Stimulated activated naive CD8-positive, alpha-beta T cell treated with anti-CD3 and anti-CD28 coated beads, Interleukin-15, amount 100 ng/mL, for 72 hours (primary cell): ENCODE data around the gene TRIM62.
A peak's percentile ranks its signal among the peaks of the same experiment; 100 is the strongest.
"Not testable (repeated sequence)": the region's sequence is repeated elsewhere in the genome, so short reads cannot be mapped to it uniquely, and the experiment has no call there.

Source experiments
- ATAC-seq: fragments of 150-1000 bp; cut with Tn5 transposase; 2 replicates; pipeline ENCODE4 v1.10.0; 2021; ENCODE audit warnings: mild to moderate bottlenecking, moderate library complexity
- DNase-seq, 2 donors: peaks; one replicate each; pipeline ENCODE4 v3.0.0; 2021 to 2022
- H3K27ac Mint-ChIP-seq, 2 donors: one replicate each; pipeline ENCODE4 v1.8.0; 2022; ENCODE audit warnings: mild to moderate bottlenecking in 2 of 2, mixed read lengths in 2 of 2, moderate library complexity in 2 of 2
- H3K27me3 Mint-ChIP-seq: one replicate; pipeline ENCODE4 v1.8.0; 2022; ENCODE audit warnings: mixed read lengths
- H3K4me1 Mint-ChIP-seq: one replicate; pipeline ENCODE4 v1.8.0; 2022; ENCODE audit warnings: mild to moderate bottlenecking, mixed read lengths
- H3K4me3 Mint-ChIP-seq, 2 donors: one replicate each; pipeline ENCODE4 v1.8.0; 2022; ENCODE audit warnings: mild to moderate bottlenecking in 2 of 2, mixed read lengths in 2 of 2, moderate library complexity in 1 of 2
- H3K9me3 Mint-ChIP-seq, 2 donors: one replicate each; pipeline ENCODE4 v1.8.0; 2022; ENCODE audit warnings: mixed read lengths in 2 of 2

TRIM62 gene

DNA sequence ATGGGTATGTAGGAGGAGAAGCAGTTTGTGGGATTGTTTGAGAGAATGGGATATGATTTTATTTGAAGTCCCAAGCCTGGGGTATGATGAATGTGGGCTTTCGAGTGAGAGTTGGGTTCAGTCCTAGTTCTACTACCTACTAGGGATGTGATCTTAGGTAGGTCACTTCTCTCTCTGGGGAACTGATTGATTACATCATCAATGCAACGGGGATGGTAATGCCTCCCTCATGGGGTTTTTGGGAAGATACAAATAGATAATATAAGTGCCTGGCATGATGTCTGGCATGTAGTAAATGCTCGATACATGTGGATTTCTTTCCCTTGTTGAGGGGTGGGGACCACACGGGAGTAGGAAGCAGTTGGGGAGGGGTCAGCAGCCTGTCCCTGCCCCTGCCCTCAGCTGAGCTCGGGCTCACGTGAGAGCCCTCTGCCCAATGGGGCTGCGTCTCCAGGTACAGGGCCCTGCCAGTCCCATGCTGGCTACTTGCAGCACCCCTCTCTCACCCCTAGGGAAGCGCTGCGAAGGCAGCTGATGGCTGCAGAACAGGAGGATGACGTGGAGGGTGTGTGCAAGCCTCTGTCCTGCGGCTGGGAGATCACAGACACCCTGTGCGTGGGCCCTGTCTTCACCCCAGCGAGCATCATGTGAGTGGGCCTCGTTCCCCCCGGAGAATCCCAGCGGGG lies 62.2 kb downstream of the TRIM62 start:
- ATAC-seq, result peak; percentile 33
- Mint-ChIP-seq H3K9me3 (no peaks in the 10 kb centered on the region), H3K4me1 (no peaks in the 10 kb centered on the region)

DNA sequence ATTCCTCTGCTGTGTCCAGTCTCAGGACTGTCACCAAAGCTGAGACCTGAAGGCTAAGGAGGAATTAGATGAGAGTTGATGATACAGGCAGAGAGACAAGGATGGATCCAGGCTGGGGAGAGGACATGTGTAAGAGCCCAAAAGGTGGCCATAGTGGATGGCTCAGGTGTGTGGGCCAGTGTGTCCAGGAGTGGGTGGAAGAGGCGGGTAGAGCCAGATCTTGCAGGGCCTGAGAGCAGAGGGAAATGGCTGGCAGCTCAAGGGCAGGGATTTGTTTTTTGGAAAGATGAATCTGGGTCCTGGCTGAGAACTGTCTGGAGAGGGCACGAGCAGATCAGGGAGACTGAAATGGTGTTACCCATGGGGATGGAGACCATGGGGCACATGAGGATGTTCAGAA lies 62.8 kb downstream of the TRIM62 start:
- ATAC-seq (no peak), DNase-seq (peak in 1 of 2 donors; percentile 3)
- H3K27ac Mint-ChIP-seq, result peak overlapping the region in 1 of 2 donors; percentile 45
- no peaks in the 10 kb centered on the region for H3K27me3 Mint-ChIP-seq
- H3K4me3 Mint-ChIP-seq, result no peak overlapping the region
- no peaks in the 10 kb centered on the region for H3K9me3 Mint-ChIP-seq
- no peaks in the 10 kb centered on the region for H3K4me1 Mint-ChIP-seq

More for the DNA sequence above, 62.2 kb downstream of the TRIM62 start:
- Mint-ChIP-seq H3K4me3 (no peak overlapping the region), H3K27me3 (no peaks in the 10 kb centered on the region), H3K27ac (no peak overlapping the region)
- DNase-seq, result no peak

DNA sequence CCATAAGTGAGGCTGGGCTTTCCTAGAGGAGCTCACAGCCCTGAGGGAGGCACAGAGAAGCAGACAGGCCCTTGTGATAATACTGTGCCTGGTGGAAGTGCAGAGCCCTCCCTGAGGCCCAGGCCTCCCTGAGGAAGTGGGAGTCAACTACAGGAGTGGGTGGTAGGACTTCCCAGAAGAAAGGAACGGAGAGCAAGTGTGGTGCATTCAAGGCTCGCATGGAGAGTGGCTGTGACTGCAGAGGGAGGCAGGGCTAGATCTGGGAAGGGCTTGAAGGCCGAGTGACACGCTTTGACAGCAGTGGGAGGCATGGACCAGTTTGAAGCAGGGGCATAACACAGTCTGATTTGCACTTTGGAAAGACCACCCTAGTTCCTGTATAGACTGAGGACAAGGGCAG lies 63.6 kb downstream of the TRIM62 start:
- H3K9me3 Mint-ChIP-seq, result no peaks in the 10 kb centered on the region
- H3K27ac Mint-ChIP-seq, result no peak overlapping the region
- H3K4me1 Mint-ChIP-seq, result no peaks in the 10 kb centered on the region
- DNase-seq, result peak in 1 of 2 donors; percentile 6
- no peaks in the 10 kb centered on the region for H3K27me3 Mint-ChIP-seq
- ATAC-seq, result no peak
- no peak overlapping the region for H3K4me3 Mint-ChIP-seq

- H3K9me3 Mint-ChIP-seq, result no peaks in the 10 kb centered on the region
- no peaks in the 10 kb centered on the region for H3K4me1 Mint-ChIP-seq
- no peaks in the 10 kb centered on the region for H3K27me3 Mint-ChIP-seq
- H3K4me3 Mint-ChIP-seq, result no peak overlapping the region
- no peak for ATAC-seq
- DNase-seq, result peak in 1 of 2 donors; percentile 4
- no peak overlapping the region for H3K27ac Mint-ChIP-seq
Observed at GRCh38 chr1:33117440-33118085, 64.3 kb downstream of the TRIM62 start.

DNA sequence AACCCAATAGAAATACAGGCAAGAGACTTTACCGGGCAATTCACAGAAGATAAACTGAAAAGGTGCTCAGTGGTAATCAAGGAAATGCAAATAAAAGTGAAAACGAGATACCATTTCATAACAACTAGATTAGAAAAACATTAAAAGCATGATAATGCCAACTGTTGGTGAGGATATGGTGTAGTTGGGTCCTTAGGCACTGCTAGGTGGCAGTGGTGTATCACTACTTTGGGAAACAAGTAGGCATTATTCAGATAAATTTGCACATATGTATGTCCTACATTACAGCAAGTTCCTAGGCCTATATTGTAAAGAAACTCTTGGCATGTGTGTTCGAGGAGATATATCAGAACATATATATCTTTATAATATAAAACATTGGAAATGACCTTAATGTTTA lies 69.9 kb downstream of the TRIM62 start:
- ATAC-seq, result peak; percentile 68
- Mint-ChIP-seq H3K4me3 (no peak overlapping the region), H3K27me3 (no peaks in the 10 kb centered on the region), H3K4me1 (no peaks in the 10 kb centered on the region), H3K9me3 (peaks cover 0 to 8% of the 10 kb centered on the region in 2 donors), H3K27ac (no peak overlapping the region)
- DNase-seq, result peak in 1 of 2 donors; percentile 6

- Mint-ChIP-seq H3K4me3 (no peak overlapping the region), H3K27ac (no peak overlapping the region), H3K9me3 (peaks cover 0 to 8% of the 10 kb centered on the region in 2 donors), H3K27me3 (no peaks in the 10 kb centered on the region), H3K4me1 (no peaks in the 10 kb centered on the region)
- ATAC-seq (no peak), DNase-seq (no peak)
Observed at GRCh38 chr1:33110477-33110876, 71.4 kb downstream of the TRIM62 start.

GRCh38 chr1:33100119-33100415 lies 81.8 kb downstream of the TRIM62 start:
- not testable (repeated sequence) for H3K27me3 Mint-ChIP-seq, H3K9me3 Mint-ChIP-seq, H3K4me3 Mint-ChIP-seq, DNase-seq, ATAC-seq
- Mint-ChIP-seq H3K27ac (peak overlapping the region in 1 of 2 donors; percentile 94), H3K4me1 (peaks cover 36% of the 10 kb centered on the region)

GRCh38 chr1:33099290-33100118 lies 82.3 kb downstream of the TRIM62 start:
- peaks cover 42% of the 10 kb centered on the region for H3K4me1 Mint-ChIP-seq
- DNase-seq (peak; percentile 77 to 89), ATAC-seq (peak; percentile 99)
- no peaks in the 10 kb centered on the region for H3K27me3 Mint-ChIP-seq
- peak overlapping the region; percentile 74 to 94 for H3K27ac Mint-ChIP-seq
- H3K4me3 Mint-ChIP-seq, result peak overlapping the region; percentile 71 to 85
- H3K9me3 Mint-ChIP-seq, result no peaks in the 10 kb centered on the region

- ATAC-seq, result no peak
- Mint-ChIP-seq H3K4me1 (peaks cover 43% of the 10 kb centered on the region), H3K9me3 (no peaks in the 10 kb centered on the region), H3K4me3 (peak overlapping the region; percentile 71 to 85), H3K27ac (peak overlapping the region; percentile 45 to 79), H3K27me3 (no peaks in the 10 kb centered on the region)
- DNase-seq, result no peak
Observed at GRCh38 chr1:33098371-33098770, 83.5 kb downstream of the TRIM62 start.

DNA sequence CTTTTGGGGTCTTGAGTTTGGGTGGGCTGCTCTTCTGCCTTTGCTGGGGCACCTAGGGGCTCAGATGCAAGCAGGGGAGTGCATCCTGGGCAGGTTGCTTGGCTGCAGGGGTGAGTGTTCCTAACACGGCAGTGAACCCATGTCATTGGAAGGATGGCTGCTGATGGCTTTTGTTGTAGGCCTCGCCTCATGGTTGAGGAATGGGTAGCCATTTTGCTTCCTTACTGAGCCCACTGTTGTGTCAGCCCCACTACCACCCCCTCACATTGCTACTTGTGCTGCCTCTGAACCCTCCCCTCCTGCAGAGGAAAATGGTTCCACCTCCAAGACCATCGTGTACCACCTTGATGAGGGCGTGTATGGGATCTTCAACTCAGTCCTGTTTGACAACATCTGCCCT lies 84.1 kb downstream of the TRIM62 start:
- DNase-seq, result no peak
- no peaks in the 10 kb centered on the region for H3K27me3 Mint-ChIP-seq
- H3K9me3 Mint-ChIP-seq, result no peaks in the 10 kb centered on the region
- H3K4me3 Mint-ChIP-seq, result no peak overlapping the region
- H3K27ac Mint-ChIP-seq, result peak overlapping the region in 1 of 2 donors; percentile 45
- peaks cover 43% of the 10 kb centered on the region for H3K4me1 Mint-ChIP-seq
- ATAC-seq, result no peak

DNA sequence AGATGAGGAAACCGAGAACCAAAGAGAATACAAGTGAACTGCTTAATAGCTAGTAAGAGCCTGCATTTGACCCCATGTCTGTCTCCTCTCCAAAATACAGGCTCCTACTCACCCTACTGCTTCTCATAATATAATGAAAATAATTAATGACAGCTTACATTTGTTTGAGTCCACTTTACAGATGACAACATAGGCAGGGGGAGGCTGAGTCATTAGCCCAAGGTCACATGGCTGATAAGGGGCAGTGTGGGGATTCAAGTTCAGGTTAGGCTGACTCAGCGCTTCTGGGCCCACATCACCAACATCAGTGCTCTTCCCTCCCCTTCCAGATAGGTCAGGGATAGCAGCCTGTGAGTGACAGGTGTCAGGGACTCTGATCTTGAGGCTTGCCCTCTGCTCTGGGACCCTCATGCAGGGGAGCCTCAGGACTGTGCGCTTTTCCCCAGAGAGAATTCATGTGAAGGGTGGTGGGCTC lies 84.7 kb downstream of the TRIM62 start:
- no peaks in the 10 kb centered on the region for H3K9me3 Mint-ChIP-seq
- no peak overlapping the region for H3K27ac Mint-ChIP-seq
- no peak overlapping the region for H3K4me3 Mint-ChIP-seq
- peaks cover 43% of the 10 kb centered on the region for H3K4me1 Mint-ChIP-seq
- no peak for DNase-seq
- H3K27me3 Mint-ChIP-seq, result no peaks in the 10 kb centered on the region
- no peak for ATAC-seq

- Mint-ChIP-seq H3K4me1 (peaks cover 43% of the 10 kb centered on the region), H3K4me3 (no peak overlapping the region), H3K9me3 (no peaks in the 10 kb centered on the region), H3K27me3 (no peaks in the 10 kb centered on the region), H3K27ac (no peak overlapping the region)
- DNase-seq, result no peak
- ATAC-seq, result no peak
Observed at GRCh38 chr1:33096363-33097005, 85.4 kb downstream of the TRIM62 start.
